M059J (cell line): ENCODE measurements around the gene BPIFB6. TPM values are rescaled to one million over a fixed set of nuclear protein-coding genes. Genes with fewer than 3 reads are reported as not detected.
A peak's percentile ranks its signal among the peaks of the same experiment; 100 is the strongest.

Experiments
- DNase-seq: peaks from one replicate; pipeline ENCODE4 v3.0.0-alpha.2; 2012; ENCODE audit warnings: low read depth
- total RNA-seq: library from RNA; depleted of rRNA; stranded (reverse); fragments of >200 nt; shearing (Covaris generic); gene quantifications from 2 replicates; pipeline ENCODE4 v1.2.3, GENCODE V29; 2014; rRNA removed

BPIFB6 gene
- not detected in 2 replicates for total RNA-seq

- peak; percentile 34 for DNase-seq
Measured at GRCh38 chr20:33031531-33031930, at the start of gene BPIFB6. BPIFB6 (plus strand) TSS chr20:33031648; CDS start chr20:33031648, 0 bp downstream.

- DNase-seq: peak; percentile 50
Measured at GRCh38 chr20:32982617-32983458, 48.6 kb upstream of the BPIFB6 start.

GRCh38 chr20:32983459-32984112, 47.9 kb upstream of the BPIFB6 start:
- DNase-seq: no peak

- DNase-seq: peak; percentile 25
Measured at GRCh38 chr20:32984196-32984595, 47.3 kb upstream of the BPIFB6 start.

DNA sequence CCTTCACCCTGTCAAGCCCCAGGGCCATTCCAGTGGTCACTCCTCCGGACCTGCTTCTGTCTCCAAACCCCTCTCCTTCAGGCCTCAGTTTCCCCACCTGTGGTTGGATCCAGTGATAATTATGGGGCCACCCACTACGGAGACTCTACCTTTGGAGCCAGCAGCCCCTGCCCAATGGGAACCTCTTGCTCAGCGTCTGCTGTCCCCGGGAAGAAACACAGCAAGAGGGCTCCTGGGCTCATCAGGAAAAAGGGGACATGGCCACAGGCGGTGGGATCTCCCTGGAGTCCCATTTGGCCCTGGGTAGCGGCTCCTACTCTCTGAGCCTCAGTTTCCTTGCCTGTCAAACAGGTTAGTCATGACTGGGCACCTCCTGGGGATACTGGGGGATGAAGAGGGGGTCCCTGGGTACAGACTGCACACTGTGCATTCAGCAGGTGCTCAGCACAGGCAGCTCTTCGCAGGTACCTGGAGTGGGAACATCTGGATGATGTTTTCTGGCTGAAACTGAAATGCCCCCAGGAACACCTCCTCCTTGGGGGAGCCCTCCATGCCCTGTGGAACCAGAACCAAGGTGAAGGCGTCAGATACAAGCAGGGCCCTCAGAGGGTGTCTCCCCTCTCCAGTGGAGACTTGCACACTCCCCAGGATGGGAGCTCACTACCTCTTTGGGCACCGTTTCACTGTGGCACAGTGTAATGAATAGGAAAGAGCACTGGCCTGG, 46.7 kb upstream of the BPIFB6 start:
- DNase-seq: no peak

GRCh38 chr20:32985596-32985995, 45.9 kb upstream of the BPIFB6 start:
- DNase-seq: no peak

- DNase-seq: no peak
Measured at GRCh38 chr20:32986331-32986966, 45.0 kb upstream of the BPIFB6 start.

DNA sequence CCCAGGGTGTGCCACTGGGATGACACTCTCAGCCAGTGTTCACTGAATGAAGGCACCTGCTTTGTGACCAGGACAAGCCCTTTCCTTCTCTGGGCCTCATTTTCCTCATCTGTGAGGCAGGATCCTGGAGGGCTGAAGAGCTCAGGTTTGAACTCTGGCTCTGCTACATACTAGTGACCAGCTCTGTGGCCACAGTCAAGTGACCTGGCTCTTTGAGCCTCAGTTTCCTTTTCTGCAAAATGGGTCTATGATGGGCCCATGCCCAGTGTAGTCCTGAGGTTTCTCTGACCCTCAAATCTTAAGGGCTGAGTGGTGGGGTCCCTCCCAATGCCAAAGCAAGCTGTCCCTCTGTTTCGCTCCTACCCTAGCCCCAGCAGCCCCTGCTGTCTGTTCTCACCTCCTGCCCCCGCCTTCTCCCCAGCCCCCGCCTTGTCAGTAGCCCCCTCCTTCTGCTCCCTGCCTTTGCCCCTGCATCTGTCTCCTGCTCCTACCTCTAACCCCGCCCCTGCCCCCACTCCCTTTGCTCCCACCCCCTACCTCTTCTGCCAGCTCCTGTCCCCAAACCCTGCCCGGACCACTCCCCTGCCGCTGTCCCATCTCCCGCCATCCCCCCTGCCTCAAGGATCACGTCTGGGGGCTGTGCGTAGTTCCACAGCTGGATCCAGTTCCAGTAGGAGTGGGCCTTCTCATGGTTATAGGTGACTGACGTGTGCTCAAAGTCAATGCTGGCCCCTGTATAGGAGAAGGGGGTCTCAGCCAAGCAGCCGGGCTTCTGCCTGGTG, 44.2 kb upstream of the BPIFB6 start:
- no peak for DNase-seq

DNA sequence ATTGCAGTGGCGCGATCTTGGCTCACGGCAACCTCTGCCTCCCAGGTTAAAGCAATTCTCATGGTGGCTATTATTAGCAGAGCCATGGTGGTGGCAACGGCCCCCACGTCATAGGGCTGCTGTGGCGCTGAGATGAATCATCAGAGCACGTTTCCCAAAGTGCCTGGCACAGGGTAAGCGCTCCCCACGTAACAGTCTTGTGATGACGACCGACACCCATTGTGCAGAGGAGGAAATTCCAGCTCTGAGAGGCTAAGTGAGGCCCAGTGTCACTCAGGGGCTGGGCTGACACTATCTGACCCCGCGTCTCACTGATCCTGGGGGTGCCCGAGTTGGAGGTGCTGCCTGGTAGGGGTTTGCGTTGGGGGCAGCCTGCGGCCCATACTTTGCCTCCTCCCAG, 43.4 kb upstream of the BPIFB6 start:
- DNase-seq: no peak

DNA sequence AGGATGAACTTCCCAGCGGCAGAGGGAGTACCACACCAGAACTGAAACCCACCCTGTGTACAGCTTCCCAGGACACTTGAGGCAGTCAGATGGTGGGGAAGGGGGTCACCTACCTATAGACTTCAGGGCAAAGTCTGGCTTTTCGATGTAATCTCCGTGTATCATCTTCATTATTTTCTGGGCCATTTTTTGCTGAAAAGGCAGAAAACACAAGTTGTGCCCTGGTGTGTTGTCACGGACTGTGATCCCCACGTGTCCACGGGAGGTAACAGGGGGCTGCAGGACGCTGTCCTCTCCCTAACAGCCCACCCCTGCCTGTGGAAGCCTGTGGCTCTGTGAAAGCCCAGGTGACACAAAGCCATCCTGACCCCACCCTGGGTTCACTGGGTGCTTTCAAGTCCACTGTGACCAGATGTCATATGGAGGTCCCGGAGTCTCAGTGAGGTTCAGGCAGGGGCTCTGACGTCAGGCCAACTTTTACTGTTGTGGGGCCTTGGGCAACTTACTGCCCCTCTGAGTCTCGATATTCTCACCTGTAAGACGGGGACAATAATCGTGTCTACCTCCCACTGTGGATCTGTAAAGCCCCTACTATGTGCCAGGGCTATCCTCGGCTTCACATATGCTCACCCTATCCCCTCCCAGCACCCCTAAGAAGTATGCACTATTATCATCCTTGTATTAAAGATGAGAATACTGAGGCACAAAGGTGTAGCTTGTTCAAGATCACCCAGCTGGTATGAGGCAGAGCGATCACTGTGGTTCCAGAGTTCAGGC, 41.8 kb upstream of the BPIFB6 start:
- DNase-seq: no peak

GRCh38 chr20:32990426-32990825, 41.0 kb upstream of the BPIFB6 start:
- DNase-seq: no peak

GRCh38 chr20:32991383-32991782, 40.1 kb upstream of the BPIFB6 start:
- no peak for DNase-seq

DNA sequence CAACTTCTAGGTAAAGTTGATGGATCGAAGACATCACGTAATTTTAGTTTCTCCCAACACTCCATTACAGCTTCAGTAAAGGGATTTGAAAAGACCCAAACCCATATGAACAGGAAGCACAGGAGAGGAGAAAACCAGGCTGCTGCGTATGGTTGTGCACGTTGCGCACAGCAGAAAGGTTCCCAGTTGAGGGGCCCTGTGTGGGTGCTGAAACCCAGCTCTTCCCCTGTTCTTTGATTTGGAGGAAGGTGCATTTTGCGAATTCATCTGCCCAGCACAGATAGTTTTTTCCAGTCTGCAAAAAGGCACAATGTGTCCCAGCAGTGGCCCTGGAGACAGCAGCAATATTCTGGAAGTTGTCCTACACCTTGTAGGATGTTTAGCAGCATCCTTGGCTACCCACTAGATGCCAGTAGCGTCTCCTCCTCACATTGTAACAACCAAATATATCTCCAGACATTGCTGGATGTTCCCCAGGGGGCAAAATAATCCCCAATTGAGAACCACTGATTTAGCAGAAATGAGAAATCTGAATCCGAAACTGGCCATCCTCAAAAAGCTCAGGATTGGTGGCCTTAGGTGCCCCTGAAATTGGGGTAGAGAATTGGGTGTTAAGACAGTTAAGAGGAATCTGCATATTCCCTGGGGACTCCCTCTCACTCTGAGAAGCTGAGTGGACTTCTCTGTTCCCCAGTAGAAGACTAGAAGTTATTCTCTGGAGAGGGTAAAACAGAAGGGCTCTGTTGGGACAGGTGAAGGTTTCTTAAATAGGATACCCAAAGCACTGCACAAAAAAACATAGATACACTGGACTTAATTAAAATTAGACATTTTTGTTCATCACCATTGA, 39.4 kb upstream of the BPIFB6 start:
- no peak for DNase-seq

DNA sequence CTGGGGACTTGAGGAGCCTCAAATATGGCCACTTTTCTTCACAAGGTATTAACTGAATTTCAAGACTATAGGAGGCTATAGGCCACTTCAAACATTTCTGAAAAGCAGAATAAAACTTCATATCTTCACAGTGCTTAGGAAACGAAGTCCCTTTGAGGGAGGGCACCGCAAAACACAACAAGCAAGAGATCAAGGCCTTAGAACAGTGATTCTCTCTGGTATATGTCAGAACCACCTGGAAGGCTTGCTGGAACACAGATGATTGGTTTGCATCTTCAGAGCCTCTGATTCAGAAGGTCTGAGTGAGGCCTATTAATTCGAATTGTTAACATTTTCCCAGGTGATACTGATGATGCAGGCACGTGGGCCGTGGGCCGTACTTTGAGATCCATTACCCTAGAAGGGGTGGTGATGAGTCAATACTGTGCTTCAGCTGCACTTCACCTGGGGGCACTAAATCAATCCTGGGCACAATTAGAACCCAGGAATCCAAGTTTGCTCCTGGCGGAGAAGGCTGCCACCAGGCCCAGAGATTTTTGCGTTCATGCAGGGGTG, 37.9 kb upstream of the BPIFB6 start:
- no peak for DNase-seq

GRCh38 chr20:32995802-32996201, 35.6 kb upstream of the BPIFB6 start:
- DNase-seq: no peak

DNA sequence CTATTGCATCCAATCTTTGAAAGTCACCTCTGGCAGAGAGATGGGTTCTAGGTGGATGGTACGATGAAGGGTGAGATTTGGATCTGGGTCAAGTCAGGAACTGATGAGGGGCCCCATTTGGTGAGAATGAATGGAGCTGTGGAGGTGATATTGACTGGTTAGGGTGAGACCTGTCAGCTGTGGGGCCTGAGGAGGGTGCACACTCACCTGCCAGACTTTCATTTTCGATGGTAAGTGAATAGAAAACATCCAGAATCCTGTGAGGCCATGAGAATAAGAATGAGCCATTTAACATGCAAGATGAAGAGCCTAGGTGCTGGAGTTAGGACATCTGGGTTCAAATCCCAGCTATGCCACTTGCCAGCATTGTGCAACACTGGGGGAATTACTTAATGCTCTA, 34.0 kb upstream of the BPIFB6 start:
- DNase-seq: no peak

GRCh38 chr20:32999603-33000250, 31.7 kb upstream of the BPIFB6 start:
- no peak for DNase-seq

DNA sequence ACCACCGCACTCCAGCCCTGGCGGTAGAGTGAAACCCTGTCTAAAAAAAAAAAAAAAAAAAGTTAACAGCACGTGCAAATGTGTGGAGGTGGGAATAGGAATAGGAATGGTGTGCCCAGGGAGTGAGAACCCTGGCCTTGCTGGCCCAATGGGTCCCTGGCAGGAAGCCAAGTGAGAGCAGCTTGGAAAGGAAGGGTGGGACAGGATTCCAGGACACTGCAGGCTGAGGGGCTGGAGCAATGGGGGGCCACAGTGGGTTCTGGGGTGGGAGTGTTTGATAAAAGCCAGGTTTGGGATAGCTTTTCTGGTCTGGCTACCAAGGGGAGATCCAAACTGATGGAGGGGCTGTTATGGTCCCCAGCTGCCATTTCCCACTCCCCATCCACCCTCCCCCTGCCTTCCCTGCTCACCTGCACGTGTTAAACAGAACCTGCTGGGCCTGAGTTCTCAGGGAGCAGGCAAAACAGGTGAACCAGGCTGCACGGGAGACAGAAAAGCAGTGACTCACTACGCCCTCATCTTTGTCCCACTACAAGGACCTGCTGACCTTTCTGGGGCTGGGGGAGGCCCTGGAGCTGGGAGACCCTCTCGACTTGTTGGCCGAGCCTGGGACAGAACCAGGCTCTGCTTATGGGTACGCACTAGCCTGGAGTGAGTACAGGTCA, 30.5 kb upstream of the BPIFB6 start:
- no peak for DNase-seq
